D341Med (cell line): ENCODE data around the gene PIGU.
"Not testable (repeated sequence)": the region's sequence is repeated elsewhere in the genome, so short reads cannot be mapped to it uniquely, and the experiment has no call there.

Source experiments
- DNase-seq: peaks from one replicate; pipeline ENCODE4 v3.0.0; 2012; ENCODE audit warnings: low spot score

The PIGU gene

DNA sequence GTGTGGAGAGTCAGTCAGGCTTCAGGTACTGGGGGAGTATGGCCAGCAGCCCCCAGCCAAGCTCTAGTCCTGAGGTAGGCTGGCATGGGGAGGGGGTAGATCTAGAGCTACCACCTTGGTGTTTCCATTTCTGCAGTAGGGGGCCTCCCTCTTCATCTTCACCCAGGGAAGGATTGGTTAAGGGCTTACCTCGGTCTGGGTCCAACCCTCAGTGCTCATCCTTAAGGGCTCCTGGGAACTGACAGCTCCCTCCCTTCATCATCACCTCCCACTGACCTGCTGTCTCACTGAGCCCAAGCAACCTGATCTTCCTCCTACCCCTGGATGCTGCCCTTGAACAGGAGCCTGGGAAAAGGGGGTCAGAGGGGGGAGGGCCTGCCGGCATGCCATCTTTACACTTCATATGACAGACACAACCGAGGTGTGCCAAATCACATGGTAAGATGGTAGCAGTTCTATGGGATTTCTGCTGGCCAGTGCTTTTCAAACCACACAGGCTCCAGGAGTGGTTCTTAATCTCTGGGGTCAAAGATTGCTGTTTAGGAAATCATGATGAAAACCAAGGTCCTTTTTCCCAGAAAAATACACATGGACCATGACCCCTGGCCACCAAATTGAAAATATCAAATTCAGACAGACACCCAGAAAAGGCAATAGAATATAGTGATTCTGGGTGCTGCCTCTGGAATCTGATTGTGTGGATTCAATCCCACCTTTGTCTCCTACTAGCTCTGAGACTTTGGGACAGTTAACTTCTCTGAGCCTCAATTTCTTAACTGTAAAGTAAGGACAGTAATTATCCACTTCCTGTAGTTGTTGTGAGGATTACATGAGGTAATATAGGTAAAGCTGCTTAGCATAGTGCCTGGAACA, 30.3 kb upstream of the PIGU start:
- no peak for DNase-seq

DNA sequence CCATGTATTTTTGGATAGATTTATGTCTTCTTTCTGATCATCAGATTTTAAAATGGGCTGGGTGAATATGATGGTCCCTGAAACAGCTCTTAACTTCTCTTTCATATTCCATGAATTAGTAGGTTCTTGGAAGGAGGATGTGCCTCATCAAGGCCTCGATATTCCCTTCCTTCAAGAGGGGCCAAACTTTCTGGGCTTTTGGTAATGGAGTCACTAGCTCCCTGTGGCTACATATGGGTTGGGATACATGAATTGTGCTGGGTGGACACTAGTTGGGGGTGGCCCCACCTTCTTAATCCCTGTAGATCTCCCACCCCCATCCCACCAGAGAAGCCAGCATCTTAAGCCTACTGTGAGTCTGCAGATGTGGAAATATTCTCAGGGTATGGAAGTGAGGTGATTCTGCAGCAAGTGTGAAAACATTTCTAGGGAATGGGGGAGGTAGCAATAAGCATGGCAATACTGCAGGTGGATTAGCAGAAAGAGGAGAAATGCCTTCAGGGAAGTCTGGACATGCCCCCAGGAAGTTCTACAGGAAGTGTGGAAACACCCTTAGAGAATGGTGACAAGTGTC, 29.5 kb upstream of the PIGU start:
- no peak for DNase-seq

DNA sequence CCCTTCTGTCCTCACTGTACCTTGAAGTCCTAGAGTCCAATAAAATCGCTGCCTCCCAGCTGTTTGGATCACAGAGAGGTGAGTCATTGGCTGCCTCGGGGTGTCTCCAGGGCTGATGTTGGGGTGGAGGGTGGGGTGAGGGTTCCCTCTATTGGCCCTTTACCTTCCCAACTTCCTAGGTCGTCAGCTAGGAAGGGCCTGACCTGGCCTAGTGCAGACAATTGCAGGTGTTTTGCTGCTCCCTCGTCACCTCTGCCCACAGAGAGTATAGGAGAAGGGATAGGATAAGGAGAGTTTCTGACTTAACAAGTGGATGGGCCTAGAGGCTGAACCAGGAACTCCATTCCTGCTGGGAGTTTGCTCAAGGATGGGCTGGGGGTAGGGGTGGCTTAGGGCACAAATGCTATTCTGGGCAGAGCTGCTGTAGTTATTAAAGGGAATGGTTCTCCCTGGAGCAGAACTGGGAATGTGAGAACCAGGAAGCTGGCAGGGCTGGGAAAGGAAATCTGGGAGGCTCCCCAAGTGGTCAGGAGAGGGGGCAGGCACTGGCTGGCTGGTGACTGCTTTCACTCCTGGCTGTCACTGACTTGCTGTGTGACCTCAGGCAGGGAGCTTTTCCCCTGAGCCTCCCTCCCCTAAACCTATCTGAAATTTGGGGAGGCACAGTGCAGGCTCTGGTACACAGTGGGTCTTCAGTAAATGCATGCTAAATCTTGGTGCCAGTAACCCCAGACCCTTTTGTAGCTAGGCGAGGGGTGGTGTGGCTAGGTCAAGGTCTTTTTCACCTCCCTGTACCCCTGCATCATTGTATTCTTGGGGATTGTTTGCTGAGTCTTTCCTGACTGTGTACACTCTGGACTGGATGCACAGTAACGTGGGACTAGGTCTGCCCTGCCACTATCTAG, 28.8 kb upstream of the PIGU start:
- peak; percentile 38 for DNase-seq

DNA sequence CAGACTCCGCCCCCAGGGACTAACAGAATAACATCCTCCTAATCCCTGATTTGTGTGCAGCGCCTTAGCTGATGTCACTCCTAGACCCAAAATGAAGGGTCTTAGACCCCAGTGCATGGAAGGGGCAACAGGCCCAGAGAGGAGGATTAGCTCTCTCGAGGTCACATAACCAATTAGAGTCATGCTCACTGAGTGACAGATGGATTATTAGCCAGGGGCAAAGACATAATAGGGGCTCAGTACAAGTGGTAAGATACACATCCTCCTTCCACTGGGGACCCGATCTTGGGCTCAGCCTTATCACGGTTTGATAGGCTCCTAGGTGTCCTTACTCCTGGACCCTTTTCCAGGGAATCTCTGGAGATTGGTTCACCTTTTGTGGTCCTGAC, 28.1 kb upstream of the PIGU start:
- peak; percentile 85 for DNase-seq

DNA sequence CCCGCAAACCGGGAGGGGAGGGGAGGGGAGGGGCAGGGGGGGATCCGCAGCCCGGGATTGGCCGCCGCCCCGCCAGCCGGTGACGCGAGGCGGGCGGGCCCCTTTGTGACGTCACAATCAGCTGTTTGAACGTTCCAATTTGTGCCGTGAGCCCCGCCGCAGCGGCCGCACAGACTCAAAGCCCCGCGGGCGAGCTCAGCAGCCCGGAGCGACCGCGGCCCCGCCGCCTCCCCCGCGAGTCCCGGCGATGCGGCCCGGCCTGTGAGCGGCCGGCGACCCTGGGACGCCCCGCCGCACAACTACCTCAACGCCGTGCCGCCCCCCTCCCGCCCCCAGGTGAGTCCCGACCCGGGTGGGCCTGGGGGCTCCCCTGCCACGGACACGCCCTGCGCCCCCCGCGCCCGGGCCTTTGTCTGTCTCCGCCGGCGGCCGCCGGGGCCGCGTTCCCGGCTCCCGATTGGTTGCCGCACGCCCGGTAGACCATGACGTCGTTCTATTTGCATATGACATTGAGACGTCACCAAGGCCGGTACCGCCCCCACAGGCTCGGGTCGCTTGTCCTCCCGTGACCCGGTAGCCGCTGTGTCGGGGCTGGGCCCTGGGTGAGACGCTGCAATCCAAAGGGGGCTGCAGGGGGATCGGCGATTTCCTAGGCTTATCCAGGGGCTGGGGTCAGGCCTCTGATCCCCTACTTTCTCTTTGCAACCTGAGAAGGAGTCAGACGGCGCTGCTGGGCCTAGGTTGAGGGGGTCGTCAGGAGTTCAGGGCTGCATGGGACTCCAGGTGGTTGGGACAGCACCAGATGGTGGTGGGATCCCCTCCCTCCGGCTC, 27.5 kb upstream of the PIGU start, which contains the start of gene TP53INP2:
TP53INP2 (plus strand) TSS at position 168 of the 831 bp plus-strand sequence. CDS start 4,396 bp downstream, outside the sequence.
- DNase-seq, result peak; percentile 94

DNA sequence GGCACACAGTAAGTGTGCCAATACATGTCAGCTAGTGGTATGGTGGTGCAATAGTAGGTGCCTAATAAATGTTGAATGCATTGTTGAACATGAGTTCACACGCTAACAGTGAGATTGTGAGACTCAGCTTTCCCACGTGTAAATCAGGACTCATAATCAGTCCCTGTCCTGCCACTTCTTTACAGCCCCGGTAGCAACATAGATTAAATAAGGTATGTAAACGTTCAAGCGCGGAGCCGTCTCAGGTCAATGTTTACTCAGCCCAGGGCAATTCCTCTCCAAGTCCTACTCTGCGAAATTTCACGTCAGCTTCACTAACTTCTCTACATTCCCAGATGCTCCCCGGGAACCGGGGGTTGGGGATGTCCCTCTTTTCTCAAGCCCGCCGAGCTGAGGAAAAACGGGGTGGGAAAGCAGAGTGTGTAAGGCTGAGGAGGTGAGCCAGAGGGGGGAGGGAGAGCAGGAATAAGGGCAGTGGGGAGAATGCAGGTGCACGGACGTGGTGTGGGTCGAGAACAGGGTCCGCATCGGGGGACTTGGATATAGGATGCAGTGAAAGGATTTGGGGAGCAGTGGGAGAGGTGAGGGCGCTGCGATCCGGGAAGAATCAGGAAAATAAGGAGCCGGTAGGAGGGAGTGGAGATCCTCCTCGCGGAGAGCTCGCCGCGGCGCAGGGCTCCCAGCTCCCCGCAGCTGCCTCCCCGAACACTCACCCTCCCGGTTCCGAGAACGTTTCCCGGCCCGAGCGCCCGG, 26.7 kb upstream of the PIGU start:
- DNase-seq, result no peak

DNA sequence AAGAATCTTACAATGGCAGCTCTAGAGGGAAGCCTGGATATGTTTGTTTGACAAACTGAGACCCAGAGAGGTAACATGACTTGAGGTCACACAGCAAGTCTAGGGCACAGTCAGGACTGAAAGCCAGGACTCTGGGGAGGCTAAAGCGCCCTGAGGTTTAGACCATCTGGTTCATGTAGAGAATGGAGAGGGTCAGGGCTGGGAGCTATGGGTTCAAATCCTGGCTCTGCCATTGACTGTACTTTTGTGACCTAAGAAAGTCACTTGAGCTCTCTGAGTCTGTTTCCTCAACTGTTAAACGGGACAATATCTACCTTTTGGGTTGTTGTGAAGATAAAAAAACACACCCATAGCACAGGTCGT, 26.1 kb upstream of the PIGU start:
- DNase-seq, result no peak

DNA sequence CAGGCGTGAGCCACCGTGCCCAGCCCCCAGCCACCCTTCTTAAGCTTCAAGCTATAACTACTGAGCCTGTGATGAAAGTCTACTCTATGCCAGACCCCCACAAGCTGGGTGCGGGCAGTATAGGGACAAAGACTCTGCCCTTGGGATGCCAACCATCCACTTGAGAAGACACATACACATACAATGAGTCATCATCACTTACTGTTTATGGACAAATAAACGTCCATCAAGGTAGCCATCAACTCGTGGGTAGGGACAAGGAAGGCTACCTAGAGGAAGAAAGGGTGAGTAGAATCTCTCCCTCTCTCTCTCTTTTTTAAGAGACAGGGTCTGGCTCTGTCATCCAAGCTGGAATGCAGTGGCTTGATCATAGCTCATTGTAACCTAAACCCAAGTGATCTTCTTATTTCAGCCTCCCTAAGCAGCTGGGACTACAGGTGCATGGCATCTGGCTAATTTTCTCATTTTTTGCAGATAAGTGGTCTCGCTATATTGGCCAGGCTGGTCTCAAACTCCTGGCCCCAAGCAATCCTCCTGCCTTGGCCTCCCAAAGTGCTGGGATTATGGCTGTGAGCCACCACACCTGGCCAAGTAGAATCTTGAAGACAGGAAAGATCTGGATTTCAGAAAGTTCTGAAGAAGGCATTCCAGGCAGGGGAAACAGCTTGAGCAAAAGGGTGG, 24.7 kb upstream of the PIGU start:
- DNase-seq, result no peak

DNA sequence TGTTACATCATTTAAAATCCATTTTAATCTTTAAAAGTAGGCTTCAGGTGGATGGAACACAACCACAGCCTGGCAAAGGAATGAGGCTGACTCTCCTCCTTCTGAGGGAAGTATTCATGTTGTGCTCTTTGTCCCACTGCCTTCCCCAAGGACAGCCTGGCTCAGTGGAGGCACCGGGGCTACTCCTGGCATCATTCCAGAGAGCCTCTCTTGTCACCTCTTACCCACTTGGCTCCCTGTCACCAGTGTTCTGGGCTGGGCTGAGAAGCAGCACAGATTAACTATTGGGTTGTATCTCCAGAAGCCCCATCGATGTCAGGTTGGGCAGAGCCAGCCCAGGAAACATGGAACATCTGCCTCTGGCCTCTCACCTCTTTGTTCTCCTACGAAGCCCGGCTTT, 16.5 kb upstream of the PIGU start:
- no peak for DNase-seq

DNA sequence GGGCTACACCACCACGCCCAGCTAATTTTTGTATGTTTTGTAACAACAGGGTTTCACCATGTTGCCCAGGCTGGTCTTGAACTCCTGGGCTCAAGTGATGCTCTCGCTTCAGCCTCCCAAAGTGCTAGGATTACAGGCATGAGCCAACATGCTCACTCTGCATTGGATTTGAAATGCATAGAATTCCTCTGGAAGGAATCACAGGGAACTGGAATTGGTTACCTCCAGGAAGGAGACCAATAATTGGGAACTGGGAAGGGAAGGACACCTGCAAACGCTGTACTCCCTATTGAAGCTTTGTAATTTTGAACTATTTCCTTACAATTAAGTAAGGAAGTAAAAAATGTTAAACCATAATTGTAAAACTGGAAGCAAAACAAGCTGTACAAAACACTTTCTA, 14.9 kb upstream of the PIGU start:
- DNase-seq, result no peak

DNA sequence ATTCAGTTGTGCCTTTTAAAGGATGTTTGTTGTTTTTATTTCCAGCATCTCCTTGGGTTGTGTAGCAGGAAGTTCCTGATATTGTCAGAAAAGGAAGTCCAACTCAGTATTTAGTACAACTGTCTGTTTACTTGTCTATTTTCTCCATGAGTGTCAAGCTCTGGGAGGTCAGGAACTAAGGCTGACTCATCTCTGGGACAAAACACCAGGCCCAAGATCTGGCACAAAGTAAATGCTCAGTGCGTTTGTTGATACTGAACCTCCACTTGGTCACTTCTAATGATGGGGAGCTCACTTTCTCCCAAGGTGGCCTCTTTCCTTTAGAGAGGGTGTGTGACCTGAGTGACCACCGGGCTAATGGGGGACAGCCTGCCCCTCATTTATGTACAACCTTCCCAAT, 12.6 kb upstream of the PIGU start:
- no peak for DNase-seq

DNA sequence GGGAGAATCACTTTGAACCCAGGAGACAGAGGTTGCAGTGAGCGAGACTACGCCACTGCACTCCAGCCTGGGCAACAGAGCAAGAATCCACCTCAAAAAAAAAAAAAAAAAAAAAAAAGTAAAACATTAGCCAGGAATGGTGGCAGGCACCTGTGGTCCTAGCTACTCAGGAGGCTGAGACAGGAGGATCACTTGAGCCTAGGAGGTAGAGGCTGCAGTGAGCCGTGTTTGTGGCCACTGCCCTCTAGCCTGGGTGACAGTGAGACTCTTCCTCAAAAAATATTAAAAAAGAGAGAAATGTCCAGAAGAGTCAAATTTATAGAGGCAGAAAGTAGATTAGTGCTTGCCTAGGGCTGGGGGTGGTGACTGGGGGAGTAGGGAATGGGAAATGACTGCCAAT, 6.8 kb upstream of the PIGU start:
- no peak for DNase-seq

DNA sequence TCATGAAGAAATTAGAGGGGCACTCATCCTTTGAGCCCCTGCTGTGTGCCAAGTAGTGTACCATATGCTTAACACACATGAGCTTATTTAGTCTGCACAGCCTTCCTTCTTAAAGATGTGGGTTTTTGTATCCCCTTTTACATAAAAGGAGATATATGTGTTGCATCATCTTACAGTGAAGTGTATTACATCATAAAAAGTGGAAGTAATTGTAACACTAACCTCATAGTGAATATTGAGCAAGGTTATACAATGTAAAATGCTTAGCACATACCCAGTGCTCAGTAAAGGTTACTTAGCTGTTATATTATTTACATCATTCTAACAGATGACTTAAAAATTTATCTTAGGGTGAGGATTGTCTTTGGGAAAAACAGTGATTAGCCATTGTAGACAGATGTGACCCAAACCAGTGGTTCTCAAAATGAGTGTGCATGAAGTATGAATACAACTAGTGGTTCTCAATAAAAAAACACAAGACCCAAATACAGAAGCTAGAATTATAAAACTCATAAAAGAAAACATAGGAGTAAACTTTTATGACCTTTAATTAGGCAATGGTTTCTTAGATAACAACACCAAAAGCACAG, 3.8 kb upstream of the PIGU start:
- DNase-seq, result no peak

DNA sequence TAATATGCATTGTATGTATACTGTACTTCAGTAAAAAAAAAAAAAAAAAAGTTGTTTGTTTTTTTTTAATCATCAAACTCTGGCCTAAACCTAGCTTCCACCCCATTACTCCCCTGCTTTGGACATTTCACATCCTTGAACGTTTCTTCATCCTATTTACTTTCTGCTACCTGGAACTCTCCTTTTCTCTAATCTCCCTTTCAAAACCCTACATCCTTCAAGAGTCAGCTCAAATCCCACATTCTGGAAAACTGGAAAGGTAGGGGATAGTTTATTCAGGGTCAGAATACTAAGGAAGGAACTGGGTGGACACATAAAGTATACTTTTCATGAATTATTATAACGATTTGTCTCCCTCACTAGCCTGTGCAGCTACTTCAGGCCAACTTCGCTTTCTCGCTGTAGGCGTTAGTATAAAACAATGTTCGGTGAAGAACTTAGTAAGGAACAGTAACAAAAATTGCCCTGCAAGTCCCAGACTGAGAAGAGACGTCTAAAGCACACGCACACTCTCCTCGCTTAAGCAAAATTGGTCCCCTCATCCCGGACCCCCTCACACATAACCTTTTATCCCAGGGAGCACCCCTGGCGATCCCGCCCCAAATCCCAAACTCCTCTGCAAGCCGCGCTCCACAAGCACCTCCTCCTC, 775 bp downstream of the PIGU start:
- no peak for DNase-seq

DNA sequence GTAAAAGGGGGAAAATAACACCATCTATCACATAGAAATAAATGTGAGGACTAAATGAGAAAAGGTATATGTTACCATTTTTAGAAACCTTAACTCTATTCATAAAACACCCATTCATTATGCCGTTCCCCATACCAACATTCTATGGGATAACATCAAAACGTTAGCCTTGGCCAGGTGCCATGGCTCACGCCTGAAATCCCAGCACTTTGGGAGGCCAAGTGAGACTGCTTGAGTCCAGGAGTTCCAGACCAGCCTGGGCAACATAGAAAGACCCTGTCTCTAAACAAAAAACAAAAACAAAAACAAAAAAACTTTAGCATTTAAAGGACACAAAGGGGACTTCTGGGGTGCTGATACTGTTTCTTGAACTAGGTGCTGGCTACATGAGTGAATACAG, 1.3 kb downstream of the PIGU start:
- no peak for DNase-seq

DNA sequence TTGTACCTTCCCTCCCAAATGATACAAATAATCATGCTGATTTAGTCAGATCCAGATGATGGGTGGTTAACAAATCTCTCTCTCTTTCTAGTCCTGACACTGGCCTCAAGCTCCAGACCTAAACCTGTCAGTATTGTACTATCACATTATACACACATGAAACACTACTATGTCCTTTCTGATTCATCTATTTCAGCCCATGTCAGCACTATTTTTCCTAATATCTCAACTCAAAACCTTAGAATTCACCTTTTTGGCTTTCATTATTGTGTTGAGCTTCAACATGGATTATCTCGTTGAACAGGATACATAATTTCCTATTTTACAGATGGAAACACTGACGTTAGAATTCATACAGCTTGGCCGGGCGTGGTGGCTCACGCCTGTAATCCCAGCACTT, 3.5 kb downstream of the PIGU start:
- DNase-seq, result no peak

DNA sequence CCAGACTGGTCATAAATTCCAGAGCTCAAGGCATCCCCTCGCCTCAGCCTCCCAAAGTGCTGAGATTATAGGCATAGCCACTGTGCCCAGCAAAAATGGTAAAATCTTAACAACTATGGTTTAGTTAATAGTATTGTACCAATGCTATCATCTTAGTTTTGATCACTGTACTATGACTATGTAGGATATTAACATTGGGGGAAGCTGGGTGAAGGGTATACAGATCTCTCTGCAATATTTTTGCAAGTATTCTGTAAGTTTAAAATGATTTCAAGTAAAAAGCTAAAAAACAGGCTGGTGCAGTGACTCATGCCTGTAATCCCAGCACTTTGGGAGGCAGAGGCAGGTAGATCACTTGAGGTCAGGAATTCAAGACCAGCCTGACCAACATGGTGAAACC, 7.8 kb downstream of the PIGU start:
- no peak for DNase-seq

DNA sequence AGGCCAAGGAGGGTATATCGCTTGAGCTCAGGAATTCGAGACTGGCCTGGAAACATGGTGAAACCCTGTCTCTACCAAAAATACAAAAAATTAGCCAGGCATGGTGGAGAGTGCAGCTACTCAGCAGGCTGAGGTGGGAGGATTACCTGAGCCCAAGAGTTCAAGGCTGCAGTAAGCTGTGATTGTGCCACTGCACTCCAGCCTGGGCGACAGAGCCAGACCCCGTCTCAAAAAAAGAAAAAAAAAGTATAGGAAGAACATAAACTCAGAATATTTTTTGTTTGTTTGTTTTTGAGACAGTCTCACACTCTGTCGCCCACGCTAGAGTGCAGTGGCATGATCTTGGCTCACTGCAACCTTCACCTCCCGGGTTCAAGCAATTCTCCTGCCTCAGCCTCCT, 12.1 kb downstream of the PIGU start:
- not testable (repeated sequence) for DNase-seq

DNA sequence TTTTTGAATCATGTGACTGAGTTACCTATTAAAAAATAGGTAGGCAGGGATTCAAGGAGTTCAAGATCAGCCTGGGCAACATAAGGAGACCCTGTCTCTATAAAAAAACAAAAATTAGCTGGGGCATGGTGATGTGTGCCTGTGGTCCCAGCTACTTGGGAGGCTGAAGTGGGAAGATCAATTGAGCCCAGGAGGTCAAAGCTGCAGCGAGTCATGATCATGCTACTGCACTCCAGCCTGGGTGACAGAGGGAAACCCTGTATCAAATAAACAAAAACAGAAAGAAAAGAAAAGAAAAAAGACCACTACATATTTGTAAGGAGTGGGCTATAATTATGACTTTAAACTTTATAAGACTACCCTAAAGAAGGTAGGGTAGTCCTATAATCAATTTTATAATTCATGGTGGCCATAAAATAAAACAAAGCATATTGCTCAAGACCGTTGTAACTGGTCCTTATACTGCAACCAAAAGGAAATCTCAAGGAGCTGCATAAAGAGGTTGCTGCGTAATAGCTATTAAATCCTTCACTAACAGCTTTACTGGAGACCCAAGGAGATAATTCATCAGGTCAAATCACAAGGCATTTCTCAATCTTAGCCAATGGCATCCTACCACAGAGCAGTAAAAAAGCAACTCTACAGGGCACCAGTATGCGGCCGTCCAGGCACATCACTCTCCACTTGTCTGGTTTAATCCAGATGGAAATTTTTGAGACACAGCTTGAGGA, 13.5 kb downstream of the PIGU start:
- DNase-seq, result no peak
